Measurements from ENCODE around the gene SAC3D1. TPM values are rescaled to one million over a fixed set of nuclear protein-coding genes. Genes with fewer than 3 reads are reported as not detected.
"Not testable (repeated sequence)": the region's sequence is repeated elsewhere in the genome, so short reads cannot be mapped to it uniquely, and the experiment has no call there.

Gene SAC3D1
- total RNA-seq: 7.6 and 8.5 TPM in 2 replicates

GRCh38 chr11:65040847-65041622, at the start of gene SAC3D1:
Gene SAC3D1, plus strand, starts transcription at chr11:65041210. Its CDS starts 83 bp downstream, at chr11:65041293.
- peak; percentile 79 to 92 for DNase-seq (ENCODE audit: low read depth in 2 of 2)

GRCh38 chr11:64994318-64994717, 46.7 kb upstream of the SAC3D1 start:
- no peak for DNase-seq (ENCODE audit: low read depth in 2 of 2)

GRCh38 chr11:64996327-64996709, 44.7 kb upstream of the SAC3D1 start:
- DNase-seq (ENCODE audit: low read depth in 2 of 2): no peak

- peak in 1 of 2 donors; percentile 52 for DNase-seq (ENCODE audit: low read depth in 2 of 2)
Observed at GRCh38 chr11:64996710-64997380, 44.2 kb upstream of the SAC3D1 start, which contains the start of gene BATF2. Gene BATF2, minus strand, starts transcription at chr11:64996971. Its CDS starts 57 bp downstream, at chr11:64996914.

GRCh38 chr11:64998141-64998540, 42.9 kb upstream of the SAC3D1 start:
- no peak for DNase-seq (ENCODE audit: low read depth in 2 of 2)

- DNase-seq (ENCODE audit: low read depth in 2 of 2): no peak
Observed at GRCh38 chr11:64998690-64999431, 42.1 kb upstream of the SAC3D1 start.

- DNase-seq (ENCODE audit: low read depth in 2 of 2): no peak
Observed at GRCh38 chr11:64999478-64999877, 41.5 kb upstream of the SAC3D1 start.

- DNase-seq (ENCODE audit: low read depth in 2 of 2): no peak
Observed at GRCh38 chr11:65002706-65003105, 38.3 kb upstream of the SAC3D1 start.

GRCh38 chr11:65003282-65003681, 37.7 kb upstream of the SAC3D1 start:
- DNase-seq (ENCODE audit: low read depth in 2 of 2): peak in 1 of 2 donors; percentile 7

GRCh38 chr11:65003968-65004367, 37.0 kb upstream of the SAC3D1 start:
- DNase-seq (ENCODE audit: low read depth in 2 of 2): not testable (repeated sequence)

GRCh38 chr11:65008016-65008415, 33.0 kb upstream of the SAC3D1 start:
- no peak for DNase-seq (ENCODE audit: low read depth in 2 of 2)

GRCh38 chr11:65008873-65009272, 32.1 kb upstream of the SAC3D1 start:
- no peak for DNase-seq (ENCODE audit: low read depth in 2 of 2)

GRCh38 chr11:65013130-65013887, 27.7 kb upstream of the SAC3D1 start:
- peak; percentile 74 to 87 for DNase-seq (ENCODE audit: low read depth in 2 of 2)

- peak; percentile 83 to 94 for DNase-seq (ENCODE audit: low read depth in 2 of 2)
Observed at GRCh38 chr11:65013888-65014725, 26.9 kb upstream of the SAC3D1 start, which contains the start of gene ARL2. Gene ARL2, plus strand, starts transcription at chr11:65014160. Its CDS starts 48 bp downstream, at chr11:65014208.

- DNase-seq (ENCODE audit: low read depth in 2 of 2): no peak
Observed at GRCh38 chr11:65014726-65015227, 26.2 kb upstream of the SAC3D1 start.

- DNase-seq (ENCODE audit: low read depth in 2 of 2): no peak
Observed at GRCh38 chr11:65016705-65017104, 24.3 kb upstream of the SAC3D1 start.

- no peak for DNase-seq (ENCODE audit: low read depth in 2 of 2)
Observed at GRCh38 chr11:65017937-65018336, 23.1 kb upstream of the SAC3D1 start.

- no peak for DNase-seq (ENCODE audit: low read depth in 2 of 2)
Observed at GRCh38 chr11:65019824-65020223, 21.2 kb upstream of the SAC3D1 start.

GRCh38 chr11:65021003-65021402, 20.0 kb upstream of the SAC3D1 start:
- DNase-seq (ENCODE audit: low read depth in 2 of 2): no peak

GRCh38 chr11:65021509-65021908, 19.5 kb upstream of the SAC3D1 start:
- DNase-seq (ENCODE audit: low read depth in 2 of 2): no peak
